ENCODE data around the gene PSME1. TPM values are rescaled to one million over a fixed set of nuclear protein-coding genes. Genes with fewer than 3 reads are reported as not detected.
A peak's percentile ranks its signal among the peaks of the same experiment; 100 is the strongest.

PSME1 gene
- total and polyA plus RNA-seq, 2 of the 13 experiments (the other 11 are each of a cell fraction or from before 2014, with no cell fraction given) = 159 to 608 TPM

DNA sequence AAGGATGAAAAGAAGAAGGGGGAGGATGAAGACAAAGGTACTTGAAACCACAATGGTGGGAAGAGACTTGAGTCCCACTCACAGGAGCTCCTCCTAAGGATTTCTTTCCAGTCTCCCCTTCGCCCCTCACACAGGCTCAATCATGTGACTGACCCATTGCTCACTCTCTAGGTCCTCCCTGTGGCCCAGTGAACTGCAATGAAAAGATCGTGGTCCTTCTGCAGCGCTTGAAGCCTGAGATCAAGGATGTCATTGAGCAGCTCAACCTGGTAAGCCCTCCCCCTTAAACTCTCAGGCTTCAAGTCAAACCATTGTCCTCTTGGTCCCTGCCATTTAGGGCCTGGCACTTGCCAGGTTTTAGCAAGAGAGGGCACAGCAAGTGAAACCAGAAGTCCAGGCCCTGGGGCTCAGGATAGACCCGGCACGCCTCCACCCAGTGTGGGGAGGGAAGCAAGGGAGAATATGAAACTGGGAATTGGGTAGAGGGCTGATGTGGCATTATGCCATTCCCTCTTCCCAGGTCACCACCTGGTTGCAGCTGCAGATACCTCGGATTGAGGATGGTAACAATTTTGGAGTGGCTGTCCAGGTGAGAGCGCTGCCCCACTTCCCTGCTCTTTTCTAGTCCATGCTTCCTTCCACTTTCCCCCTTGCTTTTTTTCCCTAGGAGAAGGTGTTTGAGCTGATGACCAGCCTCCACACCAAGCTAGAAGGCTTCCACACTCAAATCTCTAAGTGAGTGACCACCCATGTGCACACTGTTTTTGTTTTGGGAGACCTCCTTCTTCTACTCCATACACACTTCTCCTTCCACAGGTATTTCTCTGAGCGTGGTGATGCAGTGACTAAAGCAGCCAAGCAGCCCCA is 1.8 kb downstream of the PSME1 start (continued):
- TF ChIP-seq, protein P1, sequence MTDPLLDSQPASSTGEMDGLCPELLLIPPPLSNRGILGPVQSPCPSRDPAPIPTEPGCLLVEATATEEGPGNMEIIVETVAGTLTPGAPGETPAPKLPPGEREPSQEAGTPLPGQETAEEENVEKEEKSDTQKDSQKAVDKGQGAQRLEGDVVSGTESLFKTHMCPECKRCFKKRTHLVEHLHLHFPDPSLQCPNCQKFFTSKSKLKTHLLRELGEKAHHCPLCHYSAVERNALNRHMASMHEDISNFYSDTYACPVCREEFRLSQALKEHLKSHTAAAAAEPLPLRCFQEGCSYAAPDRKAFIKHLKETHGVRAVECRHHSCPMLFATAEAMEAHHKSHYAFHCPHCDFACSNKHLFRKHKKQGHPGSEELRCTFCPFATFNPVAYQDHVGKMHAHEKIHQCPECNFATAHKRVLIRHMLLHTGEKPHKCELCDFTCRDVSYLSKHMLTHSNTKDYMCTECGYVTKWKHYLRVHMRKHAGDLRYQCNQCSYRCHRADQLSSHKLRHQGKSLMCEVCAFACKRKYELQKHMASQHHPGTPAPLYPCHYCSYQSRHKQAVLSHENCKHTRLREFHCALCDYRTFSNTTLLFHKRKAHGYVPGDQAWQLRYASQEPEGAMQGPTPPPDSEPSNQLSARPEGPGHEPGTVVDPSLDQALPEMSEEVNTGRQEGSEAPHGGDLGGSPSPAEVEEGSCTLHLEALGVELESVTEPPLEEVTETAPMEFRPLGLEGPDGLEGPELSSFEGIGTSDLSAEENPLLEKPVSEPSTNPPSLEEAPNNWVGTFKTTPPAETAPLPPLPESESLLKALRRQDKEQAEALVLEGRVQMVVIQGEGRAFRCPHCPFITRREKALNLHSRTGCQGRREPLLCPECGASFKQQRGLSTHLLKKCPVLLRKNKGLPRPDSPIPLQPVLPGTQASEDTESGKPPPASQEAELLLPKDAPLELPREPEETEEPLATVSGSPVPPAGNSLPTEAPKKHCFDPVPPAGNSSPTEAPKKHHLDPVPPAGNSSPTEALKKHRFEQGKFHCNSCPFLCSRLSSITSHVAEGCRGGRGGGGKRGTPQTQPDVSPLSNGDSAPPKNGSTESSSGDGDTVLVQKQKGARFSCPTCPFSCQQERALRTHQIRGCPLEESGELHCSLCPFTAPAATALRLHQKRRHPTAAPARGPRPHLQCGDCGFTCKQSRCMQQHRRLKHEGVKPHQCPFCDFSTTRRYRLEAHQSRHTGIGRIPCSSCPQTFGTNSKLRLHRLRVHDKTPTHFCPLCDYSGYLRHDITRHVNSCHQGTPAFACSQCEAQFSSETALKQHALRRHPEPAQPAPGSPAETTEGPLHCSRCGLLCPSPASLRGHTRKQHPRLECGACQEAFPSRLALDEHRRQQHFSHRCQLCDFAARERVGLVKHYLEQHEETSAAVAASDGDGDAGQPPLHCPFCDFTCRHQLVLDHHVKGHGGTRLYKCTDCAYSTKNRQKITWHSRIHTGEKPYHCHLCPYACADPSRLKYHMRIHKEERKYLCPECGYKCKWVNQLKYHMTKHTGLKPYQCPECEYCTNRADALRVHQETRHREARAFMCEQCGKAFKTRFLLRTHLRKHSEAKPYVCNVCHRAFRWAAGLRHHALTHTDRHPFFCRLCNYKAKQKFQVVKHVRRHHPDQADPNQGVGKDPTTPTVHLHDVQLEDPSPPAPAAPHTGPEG (CRISPR knock-in tag; IDR thresholded peaks at IDR 0.05) = no peak; the same call in 1 of the 2 replicates
- TF ChIP-seq ZNF567 (CRISPR knock-in tag; IDR thresholded peaks at IDR 0.05; ENCODE audit: borderline replicate concordance) (0 out of 2 replicates have a peak, but pooled peaks have one; percentile 73), IRX3 (CRISPR knock-in tag; IDR thresholded peaks at IDR 0.05; ENCODE audit: borderline replicate concordance, low read depth) (no peak), ISX (CRISPR knock-in tag; conservative IDR thresholded peaks at IDR 0.05) (no peak), TARDBP (CRISPR knock-in tag; IDR thresholded peaks at IDR 0.05) (0 out of 2 replicates have a peak, but pooled peaks have one; percentile 34), GATA4 (IDR thresholded peaks at IDR 0.05; ENCODE audit: borderline replicate concordance, low read depth) (0 out of 2 replicates have a peak, but pooled peaks have one; percentile 31), CBX1 (IDR thresholded peaks at IDR 0.05; ENCODE audit: low read depth) (no peak), RBM22 (optimal IDR thresholded peaks at IDR 0.05; ENCODE audit: low read length) (peak; percentile 85), HNF4G (IDR thresholded peaks at IDR 0.05; ENCODE audit: borderline replicate concordance, low read depth, low read length) (no peak), HNF4G (CRISPR knock-in tag; IDR thresholded peaks at IDR 0.05; ENCODE audit: borderline replicate concordance, low read depth) (no peak), ARNT2 (CRISPR knock-in tag; IDR thresholded peaks at IDR 0.05; ENCODE audit: low read depth) (no peak), ZNF451 (CRISPR knock-in tag; IDR thresholded peaks at IDR 0.05) (0 out of 2 replicates have a peak, but pooled peaks have one; percentile 20), KLF12 (CRISPR knock-in tag; IDR thresholded peaks at IDR 0.05; ENCODE audit: borderline replicate concordance) (no peak), MAZ (IDR thresholded peaks at IDR 0.05; ENCODE audit: borderline replicate concordance, low read depth, low read length) (no peak), MAZ (CRISPR knock-in tag; IDR thresholded peaks at IDR 0.05; ENCODE audit: low read depth) (no peak), SPEN (CRISPR knock-in tag; IDR thresholded peaks at IDR 0.05; ENCODE audit: low read depth) (no peak; the same call in 1 of the 2 replicates), KAT2B (IDR thresholded peaks at IDR 0.05; ENCODE audit: borderline replicate concordance, low read depth, low read length) (no peak)
- TF ChIP-seq, protein P2, sequence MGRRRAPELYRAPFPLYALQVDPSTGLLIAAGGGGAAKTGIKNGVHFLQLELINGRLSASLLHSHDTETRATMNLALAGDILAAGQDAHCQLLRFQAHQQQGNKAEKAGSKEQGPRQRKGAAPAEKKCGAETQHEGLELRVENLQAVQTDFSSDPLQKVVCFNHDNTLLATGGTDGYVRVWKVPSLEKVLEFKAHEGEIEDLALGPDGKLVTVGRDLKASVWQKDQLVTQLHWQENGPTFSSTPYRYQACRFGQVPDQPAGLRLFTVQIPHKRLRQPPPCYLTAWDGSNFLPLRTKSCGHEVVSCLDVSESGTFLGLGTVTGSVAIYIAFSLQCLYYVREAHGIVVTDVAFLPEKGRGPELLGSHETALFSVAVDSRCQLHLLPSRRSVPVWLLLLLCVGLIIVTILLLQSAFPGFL (CRISPR knock-in tag; IDR thresholded peaks at IDR 0.05) = 0 out of 2 replicates have a peak, but pooled peaks have one; percentile 76
- TF ChIP-seq, protein P3, sequence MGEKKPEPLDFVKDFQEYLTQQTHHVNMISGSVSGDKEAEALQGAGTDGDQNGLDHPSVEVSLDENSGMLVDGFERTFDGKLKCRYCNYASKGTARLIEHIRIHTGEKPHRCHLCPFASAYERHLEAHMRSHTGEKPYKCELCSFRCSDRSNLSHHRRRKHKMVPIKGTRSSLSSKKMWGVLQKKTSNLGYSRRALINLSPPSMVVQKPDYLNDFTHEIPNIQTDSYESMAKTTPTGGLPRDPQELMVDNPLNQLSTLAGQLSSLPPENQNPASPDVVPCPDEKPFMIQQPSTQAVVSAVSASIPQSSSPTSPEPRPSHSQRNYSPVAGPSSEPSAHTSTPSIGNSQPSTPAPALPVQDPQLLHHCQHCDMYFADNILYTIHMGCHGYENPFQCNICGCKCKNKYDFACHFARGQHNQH (CRISPR knock-in tag; IDR thresholded peaks at IDR 0.05) = 0 out of 2 replicates have a peak, but pooled peaks have one; percentile 4
- TF ChIP-seq, protein P4, sequence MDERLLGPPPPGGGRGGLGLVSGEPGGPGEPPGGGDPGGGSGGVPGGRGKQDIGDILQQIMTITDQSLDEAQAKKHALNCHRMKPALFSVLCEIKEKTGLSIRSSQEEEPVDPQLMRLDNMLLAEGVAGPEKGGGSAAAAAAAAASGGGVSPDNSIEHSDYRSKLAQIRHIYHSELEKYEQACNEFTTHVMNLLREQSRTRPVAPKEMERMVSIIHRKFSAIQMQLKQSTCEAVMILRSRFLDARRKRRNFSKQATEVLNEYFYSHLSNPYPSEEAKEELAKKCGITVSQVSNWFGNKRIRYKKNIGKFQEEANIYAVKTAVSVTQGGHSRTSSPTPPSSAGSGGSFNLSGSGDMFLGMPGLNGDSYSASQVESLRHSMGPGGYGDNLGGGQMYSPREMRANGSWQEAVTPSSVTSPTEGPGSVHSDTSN (CRISPR knock-in tag; IDR thresholded peaks at IDR 0.05) = no peak

Data from HepG2 (cell line).